ENCODE data around the gene RRN3.
"Not testable (repeated sequence)": the region's sequence is repeated elsewhere in the genome, so short reads cannot be mapped to it uniquely, and the experiment has no call there.

The RRN3 gene

GRCh38 chr16:15050440-15050839 lies 43.6 kb downstream of the RRN3 start:
- not testable (repeated sequence) for DNase-seq

GRCh38 chr16:15049581-15050180 lies 44.4 kb downstream of the RRN3 start:
- DNase-seq: no peak

GRCh38 chr16:15046692-15047376 lies 47.2 kb downstream of the RRN3 start:
- DNase-seq: no peak

GRCh38 chr16:15045270-15045669 lies 48.8 kb downstream of the RRN3 start:
- not testable (repeated sequence) for DNase-seq

- no peak for DNase-seq
These were observed 49.8 kb downstream of the RRN3 start for GRCh38 chr16:15044286-15044685.

- DNase-seq: no peak
These were observed 50.7 kb downstream of the RRN3 start for GRCh38 chr16:15043344-15043743.

- DNase-seq: peak; percentile 90
These were observed 52.6 kb downstream of the RRN3 start for GRCh38 chr16:15041271-15042004.

GRCh38 chr16:15038689-15039088 lies 55.4 kb downstream of the RRN3 start:
- DNase-seq: no peak

GRCh38 chr16:15037745-15038144 lies 56.3 kb downstream of the RRN3 start:
- peak; percentile 67 for DNase-seq

GRCh38 chr16:15037003-15037402 lies 57.1 kb downstream of the RRN3 start:
- no peak for DNase-seq

GRCh38 chr16:15035163-15035729 lies 58.8 kb downstream of the RRN3 start:
- DNase-seq: no peak

- no peak for DNase-seq
These were observed 59.6 kb downstream of the RRN3 start for GRCh38 chr16:15034266-15035162.

- no peak for DNase-seq
These were observed 60.8 kb downstream of the RRN3 start for GRCh38 chr16:15033309-15033707.

- DNase-seq: peak; percentile 91
These were observed 61.3 kb downstream of the RRN3 start for GRCh38 chr16:15032547-15033308.

- DNase-seq: no peak
These were observed 62.5 kb downstream of the RRN3 start for GRCh38 chr16:15031586-15031985.

GRCh38 chr16:15031179-15031578 lies 62.9 kb downstream of the RRN3 start:
- DNase-seq: peak; percentile 61

GRCh38 chr16:15029749-15030148 lies 64.3 kb downstream of the RRN3 start:
- DNase-seq: not testable (repeated sequence)

GRCh38 chr16:15028801-15029698 lies 65.0 kb downstream of the RRN3 start:
- peak; percentile 85 for DNase-seq

- not testable (repeated sequence) for DNase-seq
These were observed 65.7 kb downstream of the RRN3 start for GRCh38 chr16:15028345-15028715.

- not testable (repeated sequence) for DNase-seq
These were observed 66.3 kb downstream of the RRN3 start for GRCh38 chr16:15027503-15028344.

Measured in hematopoietic multipotent progenitor cell treated with erythropoietin and hydrocortisone succinate and interleukin-3 and kit ligand, for 6 days (in vitro differentiated cells).